NCI-H2171 (cell line): ENCODE data around the gene PCDHGA1.
"Not testable (repeated sequence)": the region's sequence is repeated elsewhere in the genome, so short reads cannot be mapped to it uniquely, and the experiment has no call there.

ENCODE experiments used
- DNase-seq: peaks from one replicate; lab custom pipeline; 2025; lab: John Stamatoyannopoulos, UW

The PCDHGA1 gene

DNA sequence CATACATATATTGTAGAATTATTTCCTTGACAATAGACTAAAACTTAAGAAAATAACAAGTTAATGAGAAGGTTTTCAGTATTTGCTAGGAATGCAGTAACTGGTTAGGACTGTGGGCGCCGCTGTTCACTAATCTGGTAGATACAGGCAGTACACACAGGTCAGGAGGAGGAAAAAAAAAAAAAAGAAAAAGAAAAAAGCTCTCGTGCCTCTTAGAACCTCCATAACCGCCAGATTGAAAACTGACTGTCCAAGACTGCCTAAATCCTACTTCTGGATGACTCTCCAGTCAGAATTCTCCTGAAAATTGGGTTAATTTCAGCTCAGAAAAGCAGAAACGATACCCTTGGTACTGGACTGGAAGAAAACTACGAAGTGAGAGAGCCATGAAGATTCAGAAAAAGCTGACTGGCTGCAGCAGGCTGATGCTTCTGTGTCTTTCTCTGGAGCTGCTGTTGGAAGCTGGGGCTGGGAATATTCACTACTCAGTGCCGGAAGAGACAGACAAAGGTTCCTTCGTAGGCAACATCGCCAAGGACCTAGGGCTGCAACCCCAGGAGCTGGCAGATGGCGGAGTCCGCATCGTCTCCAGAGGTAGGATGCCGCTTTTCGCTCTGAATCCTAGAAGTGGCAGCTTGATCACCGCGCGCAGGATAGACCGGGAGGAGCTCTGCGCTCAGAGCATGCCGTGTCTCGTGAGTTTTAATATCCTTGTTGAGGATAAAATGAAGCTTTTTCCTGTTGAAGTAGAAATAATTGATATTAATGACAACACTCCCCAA, at the start of gene PCDHGA1:
Gene PCDHGA1, plus strand, starts transcription at position 216 of the 782 bp plus-strand sequence.
- peak; percentile 1 for DNase-seq

DNA sequence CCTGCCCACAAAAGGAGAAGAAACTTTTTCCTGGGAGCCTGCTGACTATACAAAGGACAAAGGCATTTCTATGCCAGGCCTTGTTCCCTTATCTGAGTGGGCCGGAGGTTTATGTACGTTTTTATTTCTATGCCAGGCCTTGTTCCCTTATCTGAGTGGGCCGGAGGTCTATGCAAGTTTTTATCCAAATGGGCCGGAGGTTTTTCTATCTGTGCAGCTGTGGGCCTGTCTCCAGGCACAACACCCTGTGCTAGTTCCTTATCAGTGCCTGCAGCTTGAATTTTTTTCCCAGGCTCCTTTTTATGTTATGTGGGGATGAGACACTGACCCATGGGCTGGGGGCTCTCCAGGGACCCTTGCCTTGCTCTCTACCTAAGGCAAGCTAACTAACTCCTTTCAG, 31.9 kb upstream of the PCDHGA1 start:
- DNase-seq = no peak

GRCh38 chr5:141303756-141304155, 26.6 kb upstream of the PCDHGA1 start, which contains the start of gene SLC25A2:
Gene SLC25A2 (minus strand): TSS chr5:141304049. CDS start chr5:141303865, 184 bp downstream.
- DNase-seq = no peak

DNA sequence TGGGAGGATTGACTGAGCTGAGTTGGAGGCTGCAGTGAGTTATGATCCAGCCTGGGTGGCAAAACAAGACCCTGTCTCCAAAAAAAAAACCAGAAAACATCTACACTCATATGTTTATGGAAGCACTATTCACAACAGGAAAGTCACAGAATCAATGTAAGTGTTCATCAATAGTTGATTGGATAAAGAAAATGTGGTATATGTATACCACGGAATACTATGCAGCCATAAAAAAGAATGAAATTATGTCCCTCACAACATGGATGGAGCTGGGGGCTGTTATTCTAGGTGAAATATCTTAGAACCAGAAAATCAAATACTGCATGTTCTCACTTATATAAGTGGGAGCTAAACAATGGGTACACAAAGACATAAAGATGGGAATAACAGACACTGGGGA, 23.7 kb upstream of the PCDHGA1 start:
- no peak for DNase-seq

DNA sequence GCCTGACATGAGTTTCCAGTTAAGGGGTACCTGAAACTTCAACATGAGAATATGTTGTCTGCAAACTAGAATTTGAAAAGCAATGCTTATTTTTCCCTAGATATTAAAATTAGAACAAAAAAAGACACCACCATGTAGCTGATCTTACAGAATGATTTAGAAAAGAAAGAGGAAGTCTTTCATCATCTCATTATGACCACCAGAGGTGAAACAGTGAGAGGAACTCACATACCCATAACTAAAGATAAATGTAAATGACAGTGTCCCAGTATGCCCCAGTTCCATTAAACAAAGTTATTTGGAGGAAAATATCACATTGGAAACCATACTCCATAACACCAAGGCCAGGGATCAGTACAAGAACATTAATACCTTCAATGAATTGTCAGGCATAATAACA, 16.6 kb upstream of the PCDHGA1 start:
- DNase-seq = no peak

DNA sequence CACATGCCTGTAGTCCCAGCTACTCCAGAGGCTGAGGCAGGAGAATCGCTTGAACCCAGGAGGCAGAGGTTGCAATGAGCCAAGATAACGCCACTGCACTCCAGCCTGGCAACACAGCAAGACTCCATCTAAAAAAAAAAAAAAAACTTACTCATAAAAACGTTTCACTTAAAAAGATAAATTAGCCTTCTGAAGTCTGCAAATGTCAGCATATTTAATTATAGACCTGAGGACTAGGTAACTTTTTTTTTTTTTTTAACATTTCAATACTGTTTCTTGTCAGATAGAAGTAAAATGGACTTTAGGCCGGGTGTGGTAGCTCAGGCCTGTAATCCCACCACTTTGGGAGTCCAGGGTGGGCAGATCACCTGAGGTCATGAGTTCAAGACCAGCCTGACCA, 13.4 kb upstream of the PCDHGA1 start:
- not testable (repeated sequence) for DNase-seq

DNA sequence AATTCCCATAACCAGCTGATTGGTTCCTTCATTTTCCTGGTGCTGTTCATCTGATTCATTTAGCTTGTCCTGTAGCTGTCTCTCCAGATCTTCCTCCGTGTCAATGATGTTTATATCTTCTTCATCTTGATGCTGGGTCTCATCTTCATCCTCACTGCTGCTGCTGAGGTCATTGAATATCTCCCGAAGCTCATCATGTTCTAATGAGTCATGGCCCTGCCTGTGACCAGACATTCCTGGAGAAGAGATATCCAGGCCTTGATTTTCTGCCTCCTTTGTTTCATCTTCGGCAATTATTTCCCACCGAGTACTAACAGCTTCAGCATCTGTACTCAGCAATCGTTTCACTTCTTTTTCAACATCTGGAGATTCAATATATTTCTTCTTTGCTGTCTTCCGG, 11.1 kb upstream of the PCDHGA1 start:
- DNase-seq = no peak

- no peak for DNase-seq
These were observed 10.6 kb upstream of the PCDHGA1 start for GRCh38 chr5:141319699-141320098.

GRCh38 chr5:141320225-141321169, 9.8 kb upstream of the PCDHGA1 start, which contains the start of gene TAF7:
Gene TAF7 (minus strand): TSS chr5:141320784. CDS start chr5:141320044, 740 bp downstream.
- peak; percentile 68 for DNase-seq

GRCh38 chr5:141322261-141322660, 8.1 kb upstream of the PCDHGA1 start:
- no peak for DNase-seq

DNA sequence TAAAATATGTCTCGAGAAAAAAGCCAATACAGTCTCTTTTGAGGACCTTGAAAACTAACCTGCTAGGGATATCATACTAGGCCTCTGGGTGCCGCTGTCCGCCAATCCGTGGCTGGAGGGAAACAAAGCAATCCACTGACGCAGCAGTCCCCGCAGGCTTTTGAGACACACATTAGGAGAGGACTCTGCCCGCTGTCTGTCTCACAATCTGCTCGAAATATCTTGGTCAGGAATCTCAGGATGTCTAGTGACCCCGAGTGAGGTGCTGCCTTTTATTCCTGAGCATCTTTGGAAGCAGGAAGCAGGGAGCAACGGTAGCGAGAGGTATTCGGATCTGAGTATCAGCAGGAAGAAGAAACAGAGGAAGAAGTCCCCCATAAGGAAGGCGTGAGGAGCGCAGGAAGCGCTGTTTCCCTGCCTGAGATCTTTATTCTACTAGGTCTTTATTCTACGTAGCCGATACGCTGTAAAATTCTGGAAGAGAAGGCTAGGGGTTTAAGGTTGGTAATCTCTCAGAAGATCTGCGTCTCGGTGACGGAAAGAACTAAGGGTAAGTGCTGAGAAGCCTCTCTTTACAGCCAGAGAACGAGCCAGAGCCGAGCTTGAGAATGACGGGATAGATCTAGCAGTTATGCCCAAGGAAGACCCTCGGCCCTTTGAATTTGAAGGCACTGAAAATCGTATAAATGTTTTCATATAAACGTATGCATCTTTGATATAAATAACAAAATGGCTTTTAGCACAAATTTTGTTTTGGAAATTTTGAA, 4.0 kb upstream of the PCDHGA1 start:
- no peak for DNase-seq

- DNase-seq = no peak
These were observed 2.1 kb upstream of the PCDHGA1 start for GRCh38 chr5:141328231-141328630.

DNA sequence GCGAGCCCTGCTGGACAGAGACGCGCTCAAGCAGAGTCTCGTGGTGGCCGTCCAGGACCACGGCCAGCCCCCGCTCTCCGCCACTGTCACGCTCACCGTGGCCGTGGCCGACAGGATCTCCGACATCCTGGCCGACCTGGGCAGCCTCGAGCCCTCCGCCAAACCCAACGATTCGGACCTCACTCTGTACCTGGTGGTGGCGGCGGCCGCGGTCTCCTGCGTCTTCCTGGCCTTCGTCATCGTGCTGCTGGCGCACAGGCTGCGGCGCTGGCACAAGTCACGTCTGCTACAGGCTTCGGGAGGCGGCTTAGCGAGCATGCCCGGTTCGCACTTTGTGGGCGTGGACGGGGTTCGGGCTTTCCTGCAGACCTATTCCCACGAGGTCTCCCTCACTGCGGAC, 2.3 kb downstream of the PCDHGA1 start:
- DNase-seq = not testable (repeated sequence)

GRCh38 chr5:141338538-141339306, 8.4 kb downstream of the PCDHGA1 start, which contains the start of gene PCDHGA2:
Gene PCDHGA2 (plus strand): TSS chr5:141338760.
- DNase-seq = no peak

DNA sequence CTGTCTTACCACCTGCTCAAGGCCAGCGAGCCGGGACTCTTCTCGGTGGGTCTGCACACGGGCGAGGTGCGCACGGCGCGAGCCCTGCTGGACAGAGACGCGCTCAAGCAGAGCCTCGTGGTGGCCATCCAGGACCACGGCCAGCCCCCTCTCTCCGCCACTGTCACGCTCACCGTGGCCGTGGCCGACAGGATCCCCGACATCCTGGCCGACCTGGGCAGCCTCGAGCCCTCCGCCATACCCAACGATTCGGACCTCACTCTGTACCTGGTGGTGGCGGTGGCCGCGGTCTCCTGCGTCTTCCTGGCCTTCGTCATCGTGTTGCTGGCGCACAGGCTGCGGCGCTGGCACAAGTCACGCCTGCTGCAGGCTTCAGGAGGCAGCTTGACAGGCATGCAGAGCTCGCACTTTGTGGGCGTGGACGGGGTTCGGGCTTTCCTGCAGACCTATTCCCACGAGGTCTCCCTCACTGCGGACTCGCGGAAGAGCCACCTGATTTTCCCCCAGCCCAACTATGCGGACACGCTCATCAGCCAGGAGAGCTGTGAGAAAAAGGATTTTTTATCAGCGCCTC, 10.6 kb downstream of the PCDHGA1 start:
- DNase-seq = not testable (repeated sequence)

- no peak for DNase-seq
These were observed 12.5 kb downstream of the PCDHGA1 start for GRCh38 chr5:141342773-141343172.

- no peak for DNase-seq
These were observed 13.1 kb downstream of the PCDHGA1 start, which contains the start of gene PCDHGA3 for GRCh38 chr5:141343242-141343952. Gene PCDHGA3 (plus strand): TSS chr5:141343829. CDS start chr5:141344034, 205 bp downstream.

- DNase-seq = no peak
These were observed 13.7 kb downstream of the PCDHGA1 start for GRCh38 chr5:141343953-141344463.

GRCh38 chr5:141345327-141345726, 15.0 kb downstream of the PCDHGA1 start:
- no peak for DNase-seq

- not testable (repeated sequence) for DNase-seq
These were observed 15.7 kb downstream of the PCDHGA1 start for GRCh38 chr5:141346017-141346416.
